ENCODE data around the gene SLC6A13.
"Not testable (repeated sequence)": the region's sequence is repeated elsewhere in the genome, so short reads cannot be mapped to it uniquely, and the experiment has no call there.

SLC6A13 gene

GRCh38 chr12:218221-218620, 44.4 kb downstream of the SLC6A13 start:
- in situ Hi-C loops (cut with MboI; ENCODE audit: low sequenced_read_pairs), result no loop called here

GRCh38 chr12:217029-217428, 45.6 kb downstream of the SLC6A13 start:
- in situ Hi-C loops (cut with MboI; ENCODE audit: low sequenced_read_pairs), result not testable (repeated sequence)

- in situ Hi-C loops (cut with MboI; ENCODE audit: low sequenced_read_pairs), result no loop called here
These were observed 47.5 kb downstream of the SLC6A13 start for GRCh38 chr12:215116-215515.

GRCh38 chr12:214003-214741, 48.5 kb downstream of the SLC6A13 start, which contains the start of gene SLC6A12:
Gene SLC6A12 (minus strand): TSS chr12:214157. CDS start chr12:209986, 4,171 bp downstream.
- in situ Hi-C loops (cut with MboI; ENCODE audit: low sequenced_read_pairs), result no loop called here

GRCh38 chr12:213527-213932, 49.1 kb downstream of the SLC6A13 start:
- in situ Hi-C loops (cut with MboI; ENCODE audit: low sequenced_read_pairs), result no loop called here

GRCh38 chr12:212715-213526, 49.7 kb downstream of the SLC6A13 start:
- in situ Hi-C loops (cut with MboI; ENCODE audit: low sequenced_read_pairs), result no loop called here

- in situ Hi-C loops (cut with MboI; ENCODE audit: low sequenced_read_pairs), result no loop called here
These were observed 50.3 kb downstream of the SLC6A13 start for GRCh38 chr12:212415-212714.

- in situ Hi-C loops (cut with MboI; ENCODE audit: low sequenced_read_pairs), result no loop called here
These were observed 50.8 kb downstream of the SLC6A13 start for GRCh38 chr12:211639-212414.

GRCh38 chr12:211142-211465, 51.5 kb downstream of the SLC6A13 start:
- in situ Hi-C loops (cut with MboI; ENCODE audit: low sequenced_read_pairs), result no loop called here

GRCh38 chr12:210277-211141, 52.1 kb downstream of the SLC6A13 start:
- in situ Hi-C loops (cut with MboI; ENCODE audit: low sequenced_read_pairs), result no loop called here

- in situ Hi-C loops (cut with MboI; ENCODE audit: low sequenced_read_pairs), result no loop called here
These were observed 52.8 kb downstream of the SLC6A13 start for GRCh38 chr12:209851-210250.

GRCh38 chr12:209246-209645, 53.4 kb downstream of the SLC6A13 start:
- in situ Hi-C loops (cut with MboI; ENCODE audit: low sequenced_read_pairs), result no loop called here

GRCh38 chr12:208813-209212, 53.8 kb downstream of the SLC6A13 start:
- in situ Hi-C loops (cut with MboI; ENCODE audit: low sequenced_read_pairs), result no loop called here

GRCh38 chr12:207804-208203, 54.8 kb downstream of the SLC6A13 start:
- in situ Hi-C loops (cut with MboI; ENCODE audit: low sequenced_read_pairs), result no loop called here

GRCh38 chr12:206746-207440, 55.7 kb downstream of the SLC6A13 start:
- in situ Hi-C loops (cut with MboI; ENCODE audit: low sequenced_read_pairs), result no loop called here

GRCh38 chr12:205026-205425, 57.6 kb downstream of the SLC6A13 start:
- in situ Hi-C loops (cut with MboI; ENCODE audit: low sequenced_read_pairs), result no loop called here

- in situ Hi-C loops (cut with MboI; ENCODE audit: low sequenced_read_pairs), result no loop called here
These were observed 58.4 kb downstream of the SLC6A13 start for GRCh38 chr12:204261-204678.

- in situ Hi-C loops (cut with MboI; ENCODE audit: low sequenced_read_pairs), result no loop called here
These were observed 59.0 kb downstream of the SLC6A13 start for GRCh38 chr12:203462-204260.

GRCh38 chr12:203074-203461, 59.6 kb downstream of the SLC6A13 start:
- in situ Hi-C loops (cut with MboI; ENCODE audit: low sequenced_read_pairs), result no loop called here

Data from HL-60/S4 treated with retinoic acid at 250 ng/mL for 4 days and 3 days (cell line).